Endothelial cell of umbilical vein (primary cell): ENCODE measurements around the gene TXN2.
"Not testable (repeated sequence)": the region's sequence is repeated elsewhere in the genome, so short reads cannot be mapped to it uniquely, and the experiment has no call there.

Experiments
- CTCF ChIP-seq, 2 donors: IDR thresholded peaks; 1 replicate in 1 of 2; 2 replicates in 1 of 2; pipeline ENCODE4 v1.5.1; 2011; ENCODE audit warnings: low read length in 2 of 2, mild to moderate bottlenecking in 2 of 2, moderate library complexity in 2 of 2, control low read depth in 1 of 2, inconsistent platforms in 1 of 2, low read depth in 1 of 2; ENCODE audit not compliant: insufficient read depth in 1 of 2; ENCODE audit errors: extremely low read depth in 1 of 2
- EZH2 ChIP-seq: IDR thresholded peaks from 2 replicates; pipeline ENCODE4 v1.6.1; 2012; ENCODE audit warnings: borderline replicate concordance, low read depth, mild to moderate bottlenecking, moderate library complexity, low read length, inconsistent platforms; ENCODE audit not compliant: severe bottlenecking
- POLR2AphosphoS5 ChIP-seq: IDR thresholded peaks from 2 replicates; pipeline ENCODE4 v1.6.1; 2012; ENCODE audit warnings: low read depth, mild to moderate bottlenecking, control low read depth, low read length, moderate library complexity; ENCODE audit not compliant: insufficient read depth

- not testable (repeated sequence) for TF ChIP-seq CTCF (IDR thresholded peaks at IDR 0.05; ENCODE audit: extremely low read depth in 1 of 2, insufficient read depth in 1 of 2, low read depth in 1 of 2, low read length in 2 of 2); POLR2AphosphoS5; EZH2
Observed at GRCh38 chr22:36424466-36424865, 57.0 kb downstream of the TXN2 start.
